Astrocyte (in vitro differentiated cells and primary cell): ENCODE results near the gene ADGRB2. TPM values are rescaled to one million over a fixed set of nuclear protein-coding genes. Genes with fewer than 3 reads are reported as not detected.

Experiments
- DNase-seq: peaks from one replicate; pipeline ENCODE4 v3.0.0-alpha.2; 2010; ENCODE audit warnings: low read depth
- FAIRE-seq: peaks from 2 replicates; lab custom pipeline; 2011; peaks lifted over from hg19 to GRCh38; lab: Jason Lieb, UNC
- H2AFZ ChIP-seq: 2 replicates; pipeline ENCODE4 v1.6.0; 2012; ENCODE audit warnings: low read depth, low read length, inconsistent platforms
- H3K27ac ChIP-seq: 2 replicates; pipeline ENCODE4 v1.5.1; 2011; ENCODE audit warnings: low read depth, low read length, inconsistent platforms
- H3K27me3 ChIP-seq: 2 replicates; pipeline ENCODE4 v1.6.0; 2011; ENCODE audit warnings: low read length, inconsistent platforms; ENCODE audit not compliant: insufficient read depth
- H3K36me3 ChIP-seq: 2 replicates; pipeline ENCODE4 v1.5.1; 2011; ENCODE audit warnings: low read length, inconsistent platforms; ENCODE audit not compliant: insufficient read depth
- H3K4me1 ChIP-seq: 2 replicates; pipeline ENCODE4 v1.5.1; 2011; ENCODE audit warnings: low read length, inconsistent platforms; ENCODE audit not compliant: insufficient read depth
- H3K4me2 ChIP-seq: 2 replicates; pipeline ENCODE4 v1.6.0; 2012; ENCODE audit warnings: low read length, inconsistent platforms
- H3K4me3 ChIP-seq: 2 replicates; pipeline ENCODE4 v1.5.1; 2011; ENCODE audit warnings: low read depth, mild to moderate bottlenecking, low read length, inconsistent platforms; ENCODE audit not compliant: insufficient read depth
- H3K79me2 ChIP-seq: 2 replicates; pipeline ENCODE4 v1.6.0; 2012; ENCODE audit warnings: mild to moderate bottlenecking, low read length, inconsistent platforms; ENCODE audit not compliant: insufficient read depth
- H3K9ac ChIP-seq: 2 replicates; pipeline ENCODE4 v1.6.0; 2012; ENCODE audit warnings: mild to moderate bottlenecking, low read length, inconsistent platforms
- H3K9me3 ChIP-seq: 2 replicates; pipeline ENCODE4 v1.5.1; 2012; ENCODE audit warnings: low read depth, mild to moderate bottlenecking, low read length, inconsistent platforms; ENCODE audit not compliant: insufficient read depth
- H4K20me1 ChIP-seq: 2 replicates; pipeline ENCODE4 v1.6.0; 2012; ENCODE audit warnings: low read length, inconsistent platforms; ENCODE audit not compliant: insufficient read depth
- H3K27ac Mint-ChIP-seq: one replicate; pipeline ENCODE4 v1.8.0; 2021; ENCODE audit warnings: mild to moderate bottlenecking, mixed read lengths; ENCODE audit not compliant: unreplicated experiment
- H3K27me3 Mint-ChIP-seq: one replicate; pipeline ENCODE4 v1.8.0; 2021; ENCODE audit warnings: low read depth, mixed read lengths; ENCODE audit not compliant: unreplicated experiment
- H3K36me3 Mint-ChIP-seq: one replicate; pipeline ENCODE4 v1.8.0; 2021; ENCODE audit warnings: low read depth, mixed read lengths; ENCODE audit not compliant: unreplicated experiment
- H3K4me1 Mint-ChIP-seq: one replicate; pipeline ENCODE4 v1.8.0; 2021; ENCODE audit warnings: low read depth, mixed read lengths; ENCODE audit not compliant: unreplicated experiment
- H3K4me3 Mint-ChIP-seq: one replicate; pipeline ENCODE4 v1.8.0; 2021; ENCODE audit warnings: mild to moderate bottlenecking, moderate library complexity, mixed read lengths; ENCODE audit not compliant: unreplicated experiment
- H3K9me3 Mint-ChIP-seq: one replicate; pipeline ENCODE4 v1.8.0; 2021; ENCODE audit warnings: mild to moderate bottlenecking, mixed read lengths; ENCODE audit not compliant: unreplicated experiment
- CTCF ChIP-seq: IDR thresholded peaks from 2 replicates; pipeline ENCODE4 v1.5.1; 2011; ENCODE audit warnings: low read depth, mild to moderate bottlenecking, inconsistent platforms, low read length, moderate library complexity; ENCODE audit not compliant: insufficient read depth
- EZH2 ChIP-seq: IDR thresholded peaks from 2 replicates; pipeline ENCODE4 v1.6.1; 2012; ENCODE audit warnings: mild to moderate bottlenecking, low read length, inconsistent platforms; ENCODE audit not compliant: insufficient read depth
- total RNA-seq: library from RNA; stranded (reverse); gene quantifications from 2 replicates; pipeline ENCODE4 v1.2.1, GENCODE V29; 2021

ADGRB2 gene
- total RNA-seq, 1 donor from 2014 or later, result 25.8 TPM

GRCh38 chr1:31735571-31735970 is 28.6 kb downstream of the ADGRB2 start:
- no peak for DNase-seq
- H2AFZ ChIP-seq, result no peak overlapping the region

GRCh38 chr1:31734582-31735107 is 29.5 kb downstream of the ADGRB2 start:
- peak overlapping the region; percentile 62 for H3K27ac Mint-ChIP-seq

More at GRCh38 chr1:31735571-31735970, 28.6 kb downstream of the ADGRB2 start:
- Mint-ChIP-seq H3K36me3 (peaks cover 9% of the 10 kb centered on the region), H3K9me3 (no peaks in the 10 kb centered on the region), H3K4me3 (no peak overlapping the region), H3K27me3 (peaks cover 14% of the 10 kb centered on the region), H3K27ac (no peak overlapping the region), H3K4me1 (peaks cover 7% of the 10 kb centered on the region)
- Histone ChIP-seq H3K36me3 (no peaks in the 10 kb centered on the region), H3K9me3 (no peaks in the 10 kb centered on the region), H3K4me3 (no peak overlapping the region), H3K9ac (no peak overlapping the region), H3K4me1 (peaks cover 4% of the 10 kb centered on the region), H3K27ac (no peak overlapping the region), H3K79me2 (no peaks in the 10 kb centered on the region), H3K4me2 (no peak overlapping the region), H4K20me1 (peaks cover 8% of the 10 kb centered on the region), H3K27me3 (no peaks in the 10 kb centered on the region)
- no peak for FAIRE-seq
- TF ChIP-seq EZH2, result no peak
- TF ChIP-seq CTCF, result no peak

More at GRCh38 chr1:31734582-31735107, 29.5 kb downstream of the ADGRB2 start:
- TF ChIP-seq CTCF, result no peak
- no peak for TF ChIP-seq EZH2
- Histone ChIP-seq H3K4me3 (no peak overlapping the region), H4K20me1 (peaks cover 8% of the 10 kb centered on the region), H3K36me3 (no peaks in the 10 kb centered on the region), H3K79me2 (no peaks in the 10 kb centered on the region), H3K27ac (no peak overlapping the region), H3K9me3 (no peaks in the 10 kb centered on the region), H3K27me3 (no peaks in the 10 kb centered on the region), H3K4me1 (peaks cover 4% of the 10 kb centered on the region), H2AFZ (no peak overlapping the region), H3K4me2 (peak overlapping the region; percentile 22), H3K9ac (no peak overlapping the region)
- H3K27me3 Mint-ChIP-seq, result peaks cover 13% of the 10 kb centered on the region
- FAIRE-seq (no peak), DNase-seq (peak; percentile 29)
- H3K36me3 Mint-ChIP-seq, result peaks cover 5% of the 10 kb centered on the region
- H3K4me1 Mint-ChIP-seq, result peaks cover 7% of the 10 kb centered on the region
- no peak overlapping the region for H3K4me3 Mint-ChIP-seq
- no peaks in the 10 kb centered on the region for H3K9me3 Mint-ChIP-seq
